WTC11 (cell line): Measurements from ENCODE around the gene XIRP1. TPM values are rescaled to one million over a fixed set of nuclear protein-coding genes. Genes with fewer than 3 reads are reported as not detected.

Experiments used
- ATAC-seq: fragments of 200-7000 bp; cut with Tn5 transposase; 2 replicates; pipeline ENCODE4 v1.10.0; 2021; ENCODE audit warnings: mild to moderate bottlenecking, moderate library complexity
- CTCF ChIA-PET: fragments of 300-600 bp; sonication (Branson Sonifier 250); formaldehyde crosslinking; loops from one replicate; lab custom pipeline; 2021; ENCODE audit warnings: antibody characterized with exemption; lab: Charles Lee
- POLR2A ChIA-PET: fragments of 350-600 bp; sonication (Branson Sonifier 250); formaldehyde crosslinking; loops from one replicate; lab custom pipeline; 2021; ENCODE audit warnings: antibody characterized with exemption; lab: Charles Lee
- DNase-seq: peaks from one replicate; pipeline ENCODE4 v3.0.0; 2021; ENCODE audit warnings: low spot score
- H3K27ac Mint-ChIP-seq: 2 replicates; pipeline ENCODE4 v1.8.0; 2021; ENCODE audit warnings: mixed read lengths
- H3K27me3 Mint-ChIP-seq: 2 replicates; pipeline ENCODE4 v1.8.0; 2021; ENCODE audit warnings: low read depth, mild to moderate bottlenecking, moderate library complexity, mixed read lengths
- H3K36me3 Mint-ChIP-seq: 2 replicates; pipeline ENCODE4 v1.8.0; 2021; ENCODE audit warnings: mixed read lengths
- H3K4me1 Mint-ChIP-seq: 2 replicates; pipeline ENCODE4 v1.8.0; 2022; ENCODE audit warnings: mixed read lengths
- H3K4me3 Mint-ChIP-seq: 2 replicates; pipeline ENCODE4 v1.8.0; 2021; ENCODE audit warnings: mild to moderate bottlenecking, moderate library complexity, mixed read lengths
- H3K9me3 Mint-ChIP-seq: 2 replicates; pipeline ENCODE4 v1.8.0; 2021; ENCODE audit warnings: mixed read lengths
- AR ChIP-seq: fragments of 250-450 bp; sonication (Bioruptor Pico); IDR thresholded peaks from 2 replicates; pipeline ENCODE4 v1.9.0; 2021; ENCODE audit warnings: mild to moderate bottlenecking
- ARID4B ChIP-seq: sonication (generic); formaldehyde crosslinking; IDR thresholded peaks from 2 replicates; pipeline ENCODE4 v1.8.0; 2023; ENCODE audit warnings: missing genetic modification reagents, mild to moderate bottlenecking, borderline replicate concordance
- ATF3 ChIP-seq: sonication (generic); formaldehyde crosslinking; conservative IDR thresholded peaks from 2 replicates; pipeline ENCODE4 v1.8.1; 2022; ENCODE audit warnings: mild to moderate bottlenecking, missing genetic modification reagents
- ESRRA ChIP-seq: sonication (generic); formaldehyde crosslinking; IDR thresholded peaks from 2 replicates; pipeline ENCODE4 v1.8.1; 2022; ENCODE audit warnings: mild to moderate bottlenecking, missing genetic modification reagents, borderline replicate concordance
- HMGXB4 ChIP-seq: sonication (generic); formaldehyde crosslinking; IDR thresholded peaks from 2 replicates; pipeline ENCODE4 v1.8.1; 2023; ENCODE audit warnings: mild to moderate bottlenecking, moderate library complexity, missing genetic modification reagents
- IRF1 ChIP-seq: sonication (generic); formaldehyde crosslinking; IDR thresholded peaks from 2 replicates; pipeline ENCODE4 v1.8.0; 2023; ENCODE audit warnings: missing genetic modification reagents
- IRF2 ChIP-seq: sonication (generic); formaldehyde crosslinking; IDR thresholded peaks from 2 replicates; pipeline ENCODE4 v1.8.0; 2022; ENCODE audit warnings: low read depth, missing genetic modification reagents, borderline replicate concordance
- KAT7 ChIP-seq: sonication (generic); formaldehyde crosslinking; IDR thresholded peaks from 2 replicates; pipeline ENCODE4 v1.8.1; 2023; ENCODE audit warnings: missing genetic modification reagents, mild to moderate bottlenecking, borderline replicate concordance
- OVOL2 ChIP-seq: fragments of 250-450 bp; sonication (Bioruptor Pico); IDR thresholded peaks from 2 replicates; pipeline ENCODE4 v1.9.0; 2021; ENCODE audit warnings: mild to moderate bottlenecking, borderline replicate concordance
- RORB ChIP-seq: fragments of 250-450 bp; sonication (Bioruptor Pico); IDR thresholded peaks from 2 replicates; pipeline ENCODE4 v1.9.0; 2021; ENCODE audit warnings: mild to moderate bottlenecking
- TEAD4 ChIP-seq: sonication (generic); formaldehyde crosslinking; IDR thresholded peaks from 2 replicates; pipeline ENCODE4 v1.8.0; 2022; ENCODE audit warnings: mild to moderate bottlenecking, missing genetic modification reagents
- ZMAT4 ChIP-seq: fragments of 250-450 bp; sonication (Bioruptor Pico); IDR thresholded peaks from 2 replicates; pipeline ENCODE4 v1.9.0; 2021; ENCODE audit warnings: mild to moderate bottlenecking
- total RNA-seq: library from RNA; stranded (reverse); gene quantifications from 3 replicates; pipeline ENCODE4 v1.2.3, GENCODE V29; 2021

Gene XIRP1
- total RNA-seq, 1 experiment from 2014 or later, result not detected

GRCh38 chr3:39147711-39148434 lies 44.5 kb downstream of the XIRP1 start:
- no peaks in the 10 kb centered on the region for H3K9me3 Mint-ChIP-seq
- peaks cover 28% of the 10 kb centered on the region for H3K36me3 Mint-ChIP-seq
- CTCF ChIA-PET, result interaction anchor here (0.6 to 2.9 kb wide), 4 partner anchors 17 to 140 kb away, joined by 3 to 12 read pairs (median 4); no protein-coding TSS in a partner anchor
- peak overlapping the region; percentile 73 for H3K27ac Mint-ChIP-seq
- no peak for DNase-seq
- H3K4me3 Mint-ChIP-seq, result no peak overlapping the region; the same call in 1 of the 2 replicates
- H3K27me3 Mint-ChIP-seq, result no peaks in the 10 kb centered on the region
- H3K4me1 Mint-ChIP-seq, result peaks cover 66% of the 10 kb centered on the region
- POLR2A ChIA-PET, result no interaction called here
- TF ChIP-seq ZMAT4 (no peak), IRF1 (no peak), OVOL2 (CRISPR knock-in tag) (no peak), TEAD4 (CRISPR knock-in tag) (no peak)
- TF ChIP-seq, all 79 proteins: peak for 0
- peak; percentile 3 for ATAC-seq

- peaks cover 34% of the 10 kb centered on the region for H3K36me3 Mint-ChIP-seq
- H3K9me3 Mint-ChIP-seq, result no peaks in the 10 kb centered on the region
- DNase-seq (no peak), ATAC-seq (no peak)
- ChIA-PET POLR2A (no interaction called here), CTCF (interaction anchor here (0.6 to 2.9 kb wide), 4 partner anchors 16 to 141 kb away, joined by 3 to 12 read pairs (median 4); no protein-coding TSS in a partner anchor)
- no peak overlapping the region for H3K4me3 Mint-ChIP-seq
- H3K27ac Mint-ChIP-seq, result peak overlapping the region; percentile 73
- H3K27me3 Mint-ChIP-seq, result no peaks in the 10 kb centered on the region
- TF ChIP-seq ATF3 (CRISPR knock-in tag) (peak; percentile 34; the same call in 1 of the 2 replicates), ESRRA (CRISPR knock-in tag) (no peak)
- H3K4me1 Mint-ChIP-seq, result peaks cover 58% of the 10 kb centered on the region
Observed at GRCh38 chr3:39146611-39147591, 45.5 kb downstream of the XIRP1 start.

GRCh38 chr3:39146083-39146501 lies 46.3 kb downstream of the XIRP1 start:
- Mint-ChIP-seq H3K36me3 (peaks cover 34% of the 10 kb centered on the region), H3K27me3 (no peaks in the 10 kb centered on the region), H3K9me3 (no peaks in the 10 kb centered on the region), H3K4me3 (no peak overlapping the region), H3K4me1 (peaks cover 55% of the 10 kb centered on the region), H3K27ac (peak overlapping the region; percentile 15; the same call in 1 of the 2 replicates)
- TF ChIP-seq ARID4B (CRISPR knock-in tag) (no peak), IRF2 (CRISPR knock-in tag) (no peak), KAT7 (no peak), AR (no peak), RORB (CRISPR knock-in tag) (no peak), HMGXB4 (CRISPR knock-in tag) (no peak)
- no peak for DNase-seq
- ChIA-PET POLR2A (no interaction called here), CTCF (interaction anchor here (0.9 to 2.9 kb wide), 2 partner anchors 45 to 142 kb away, joined by 3 to 12 read pairs; no protein-coding TSS in a partner anchor)
- ATAC-seq, result no peak
